Activated T-helper 1 cell treated with anti-CD3 and anti-CD28 coated beads, Interleukin-12 subunit alpha, Interleukin-12 subunit beta, Interleukin-2, Interleukin-4 antibody, amounts not matched to agents 30 ng/mL and 10 ng/mL and 1 ng/mL, durations not matched to agents 14 hours and 24 hours and 36 hours (primary cell): Measurements from ENCODE around the gene ZNF577. TPM values are rescaled to one million over a fixed set of nuclear protein-coding genes. Genes with fewer than 3 reads are reported as not detected.

Experiments used
- DNase-seq: peaks from one replicate; pipeline ENCODE4 v3.0.0; 2021; ENCODE audit warnings: low spot score
- H3K27ac Mint-ChIP-seq: one replicate; pipeline ENCODE4 v1.8.0; 2021; ENCODE audit warnings: mild to moderate bottlenecking, mixed read lengths
- H3K27me3 Mint-ChIP-seq: one replicate; pipeline ENCODE4 v1.8.0; 2022; ENCODE audit warnings: mild to moderate bottlenecking, moderate library complexity, mixed read lengths; ENCODE audit not compliant: insufficient read depth
- H3K36me3 Mint-ChIP-seq: one replicate; pipeline ENCODE4 v1.8.0; 2021; ENCODE audit warnings: low read depth, mixed read lengths
- H3K4me1 Mint-ChIP-seq: one replicate; pipeline ENCODE4 v1.8.0; 2021; ENCODE audit warnings: low read depth, mixed read lengths
- H3K4me3 Mint-ChIP-seq: one replicate; pipeline ENCODE4 v1.8.0; 2021; ENCODE audit warnings: mild to moderate bottlenecking, moderate library complexity, mixed read lengths
- H3K9me3 Mint-ChIP-seq: one replicate; pipeline ENCODE4 v1.8.0; 2021; ENCODE audit warnings: mixed read lengths
- intact Hi-C: fragments of 100-400 bp; cut with micrococcal nuclease; formaldehyde crosslinking; loops from one replicate; pipeline ENCODE4 v1.15.1; 2024
- total RNA-seq: library from RNA; stranded (reverse); gene quantifications from 2 replicates; pipeline ENCODE4 v1.2.3, GENCODE V29; 2022

ZNF577 gene
- total RNA-seq, 1 donor from 2014 or later: 4.4 TPM

DNA sequence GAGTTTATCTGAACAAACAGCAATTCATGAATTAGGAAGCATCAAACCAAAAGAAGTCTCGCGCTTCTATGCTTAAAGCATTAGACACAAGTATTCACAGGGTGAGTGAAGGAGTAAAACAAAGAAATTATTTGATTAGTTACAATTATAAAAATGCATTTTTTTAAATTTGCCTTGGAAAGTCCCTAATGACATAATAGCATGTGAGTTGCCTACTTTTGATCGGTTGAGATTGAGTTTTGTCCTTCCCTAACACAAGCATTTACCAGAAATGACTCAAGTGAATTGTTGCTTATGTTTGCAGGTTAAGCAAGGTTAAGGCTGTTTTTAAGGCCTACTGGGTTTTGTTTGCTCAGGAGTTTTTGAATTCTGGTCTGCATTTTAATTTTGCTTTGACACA is 17.5 kb upstream of the ZNF577 start:
- Mint-ChIP-seq H3K9me3 (peaks cover 60% of the 10 kb centered on the region), H3K27ac (peak overlapping the region; percentile 99)
- intact Hi-C loops: loop anchor here (1.0 kb wide), 2 partner anchors 123 to 144 kb away; partner anchors contain the start of gene ZNF614

DNA sequence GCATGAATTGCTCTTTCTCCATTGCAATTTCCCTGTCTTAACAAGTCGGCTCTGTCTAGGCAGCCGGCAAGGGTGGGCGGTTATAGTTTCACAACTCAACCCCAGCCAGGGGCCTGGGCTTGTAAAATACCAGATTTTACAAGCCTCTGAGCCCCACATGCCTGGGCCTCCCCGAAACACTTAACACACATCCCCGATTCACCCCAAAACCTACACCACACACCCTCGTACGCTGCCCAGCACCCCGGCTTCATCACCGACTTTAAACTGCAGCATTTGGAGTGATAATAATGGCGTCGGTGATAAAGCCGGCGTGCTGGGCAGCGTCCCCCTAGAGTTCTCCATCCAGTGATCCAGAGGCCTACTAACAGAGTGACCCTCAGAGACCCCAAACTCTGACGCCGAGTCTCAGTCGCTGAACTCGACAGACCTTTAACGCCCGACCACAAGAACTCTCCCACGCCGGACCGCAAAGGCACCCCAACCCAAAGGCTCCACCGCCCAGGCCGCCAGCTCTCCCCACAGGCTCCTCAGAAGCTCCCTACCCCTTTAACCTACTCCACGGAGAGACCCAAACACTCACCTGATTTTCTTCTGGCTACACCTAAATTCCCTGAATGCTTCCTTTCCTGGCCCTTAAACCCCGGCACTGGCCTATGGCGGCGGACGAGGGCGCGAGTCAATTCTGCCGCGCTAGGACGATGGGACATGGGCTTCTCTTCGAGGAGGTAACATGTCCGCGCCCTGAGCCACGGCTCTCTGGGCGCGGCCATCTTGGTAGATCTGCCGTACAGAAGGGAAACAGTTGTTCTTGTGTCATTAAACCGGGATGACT is 16.8 kb upstream of the ZNF577 start, which contains the start of gene ZNF649:
ZNF649 (minus strand) TSS at position 687 of the 835 bp plus-strand sequence. CDS start 4,910 bp downstream, outside the sequence.
- Mint-ChIP-seq H3K36me3 (peaks cover 41% of the 10 kb centered on the region), H3K27me3 (peaks cover 3% of the 10 kb centered on the region), H3K27ac (peak within 1 kb of the TSS; percentile 99), H3K9me3 (peaks cover 62% of the 10 kb centered on the region), H3K4me1 (peaks cover 21% of the 10 kb centered on the region), H3K4me3 (peak within 1 kb of the TSS; percentile 98)
- DNase-seq: peak; percentile 70
- intact Hi-C loops: loop anchor here (1.0 kb wide), 5 partner anchors 23 to 145 kb away; partner anchors contain the start of genes ZNF350, ZNF613, ZNF614 and ZNF615

More for the DNA sequence above, 17.5 kb upstream of the ZNF577 start:
- peak overlapping the region; percentile 98 for H3K4me3 Mint-ChIP-seq
- peaks cover 34% of the 10 kb centered on the region for H3K36me3 Mint-ChIP-seq
- peaks cover 21% of the 10 kb centered on the region for H3K4me1 Mint-ChIP-seq
- peaks cover 3% of the 10 kb centered on the region for H3K27me3 Mint-ChIP-seq
- no peak for DNase-seq

DNA sequence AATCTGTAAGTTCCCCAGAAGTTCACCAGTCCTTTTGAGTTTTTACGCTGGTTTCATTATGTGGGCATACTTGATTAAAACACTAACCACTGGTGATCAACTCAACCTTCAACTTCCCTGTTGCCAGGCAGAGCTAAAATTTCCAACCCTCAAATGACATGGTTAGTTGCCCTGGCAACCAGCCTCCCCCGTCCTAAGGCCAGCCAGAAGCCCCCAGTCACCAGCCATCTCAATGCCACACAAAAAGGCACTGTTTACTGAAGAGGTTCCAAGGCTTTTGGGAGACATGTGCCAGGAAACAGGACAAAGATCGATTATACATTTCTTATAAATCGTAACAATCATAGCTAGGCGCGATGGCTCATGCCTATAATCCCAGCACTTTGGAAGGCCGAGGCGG is 15.4 kb upstream of the ZNF577 start:
- peaks cover 21% of the 10 kb centered on the region for H3K4me1 Mint-ChIP-seq
- peaks cover 3% of the 10 kb centered on the region for H3K27me3 Mint-ChIP-seq
- no peak overlapping the region for H3K27ac Mint-ChIP-seq
- peaks cover 49% of the 10 kb centered on the region for H3K36me3 Mint-ChIP-seq
- H3K9me3 Mint-ChIP-seq: peaks cover 53% of the 10 kb centered on the region
- no peak for DNase-seq
- intact Hi-C loops: no loop called here
- H3K4me3 Mint-ChIP-seq: peak overlapping the region; percentile 98

DNA sequence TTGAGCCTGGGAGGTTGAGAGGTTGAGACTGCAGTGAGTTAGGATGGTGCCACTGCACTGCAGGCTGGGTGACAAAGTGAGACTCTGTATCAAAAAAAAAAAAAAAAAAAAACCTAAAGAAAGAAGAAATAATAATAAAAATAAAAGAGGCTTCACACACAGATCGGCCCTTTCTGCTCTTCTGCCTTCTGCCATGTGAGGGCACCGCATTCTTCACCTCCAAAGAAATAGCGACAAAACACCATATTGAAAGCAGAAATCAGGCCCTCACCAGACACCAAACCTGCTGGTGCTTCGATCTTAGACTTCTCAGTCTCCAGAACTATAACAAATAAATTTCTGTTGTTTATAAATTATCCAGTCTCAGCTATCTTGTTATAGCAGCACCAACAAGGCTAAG is 14.1 kb upstream of the ZNF577 start:
- H3K4me3 Mint-ChIP-seq: no peak overlapping the region
- intact Hi-C loops: no loop called here
- H3K4me1 Mint-ChIP-seq: peaks cover 21% of the 10 kb centered on the region
- H3K27ac Mint-ChIP-seq: no peak overlapping the region
- H3K36me3 Mint-ChIP-seq: peaks cover 58% of the 10 kb centered on the region
- H3K9me3 Mint-ChIP-seq: peaks cover 53% of the 10 kb centered on the region
- no peaks in the 10 kb centered on the region for H3K27me3 Mint-ChIP-seq
- no peak for DNase-seq

DNA sequence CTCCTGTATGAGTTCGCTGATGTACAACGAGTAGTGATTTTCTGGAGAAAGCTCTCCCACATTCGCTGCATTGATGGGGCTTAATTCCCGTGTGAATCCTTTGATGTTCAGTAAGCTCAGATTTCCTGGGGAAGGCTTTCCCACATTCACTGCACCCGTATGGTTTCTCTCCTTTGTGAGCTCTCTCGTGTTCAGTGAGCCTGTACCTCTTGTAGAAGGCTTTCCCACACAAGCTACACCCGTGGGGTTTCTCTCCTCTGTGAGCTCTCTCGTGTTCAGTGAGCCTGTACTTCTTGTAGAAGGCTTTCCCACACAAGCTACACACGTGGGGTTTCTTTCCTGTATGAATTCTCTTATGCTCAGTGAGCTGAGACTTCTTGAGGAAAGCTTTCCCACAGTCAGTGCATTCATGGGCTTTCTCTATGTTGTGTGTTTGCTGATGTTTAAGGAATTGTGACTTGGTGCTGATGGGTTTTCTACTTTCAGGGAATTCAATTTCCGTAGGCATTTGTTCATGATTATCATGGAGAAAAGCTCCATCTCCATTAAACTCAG is 3.5 kb upstream of the ZNF577 start:
- no peak overlapping the region for H3K4me3 Mint-ChIP-seq
- H3K9me3 Mint-ChIP-seq: peaks cover 87% of the 10 kb centered on the region
- H3K27ac Mint-ChIP-seq: no peak overlapping the region
- no peaks in the 10 kb centered on the region for H3K4me1 Mint-ChIP-seq
- intact Hi-C loops: no loop called here
- H3K27me3 Mint-ChIP-seq: no peaks in the 10 kb centered on the region
- H3K36me3 Mint-ChIP-seq: peaks cover 83% of the 10 kb centered on the region
- no peak for DNase-seq

DNA sequence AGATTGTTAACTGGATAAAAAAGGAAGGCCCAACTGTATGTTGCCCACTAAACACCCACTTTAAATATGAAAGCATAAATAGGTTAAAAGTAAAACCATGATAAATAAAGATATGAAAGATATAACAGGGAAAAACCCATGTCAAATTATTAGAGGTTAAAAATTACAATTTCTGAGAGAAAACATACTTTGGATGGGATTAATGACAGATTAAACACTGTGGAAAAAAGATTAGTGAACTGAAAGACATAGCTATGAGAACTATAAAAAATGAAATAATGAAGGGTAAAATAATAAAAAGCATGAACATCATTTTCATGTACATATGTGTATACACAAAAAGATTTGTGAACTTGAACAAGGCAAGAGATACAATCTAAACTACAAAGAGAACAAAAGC is 2.2 kb upstream of the ZNF577 start:
- Mint-ChIP-seq H3K4me1 (no peaks in the 10 kb centered on the region), H3K36me3 (peaks cover 74% of the 10 kb centered on the region), H3K4me3 (no peak overlapping the region), H3K27me3 (no peaks in the 10 kb centered on the region), H3K9me3 (peaks cover 89% of the 10 kb centered on the region), H3K27ac (no peak overlapping the region)
- DNase-seq: no peak
- intact Hi-C loops: no loop called here

DNA sequence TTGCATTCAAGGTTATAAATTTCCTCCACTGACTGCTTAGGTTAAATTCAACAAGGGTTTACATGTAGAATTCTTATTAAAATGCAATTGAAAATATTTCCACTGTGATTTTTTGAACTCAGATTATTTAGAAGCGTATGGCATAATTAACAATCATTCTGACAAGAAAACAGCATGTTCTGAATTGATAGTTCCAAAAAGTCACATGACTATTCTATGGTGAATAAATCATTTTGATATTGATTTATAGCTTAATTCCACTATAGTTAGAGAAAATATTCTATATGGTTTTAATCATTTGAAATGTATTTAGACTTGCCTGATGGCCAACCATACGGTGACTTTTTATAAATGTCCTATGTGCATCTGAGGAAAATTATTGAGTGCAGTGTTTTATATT is 3.0 kb downstream of the ZNF577 start:
- Mint-ChIP-seq H3K36me3 (peaks cover 47% of the 10 kb centered on the region), H3K4me1 (no peaks in the 10 kb centered on the region), H3K27me3 (no peaks in the 10 kb centered on the region), H3K27ac (no peak overlapping the region), H3K9me3 (peaks cover 78% of the 10 kb centered on the region), H3K4me3 (no peak overlapping the region)
- intact Hi-C loops: no loop called here
- no peak for DNase-seq

DNA sequence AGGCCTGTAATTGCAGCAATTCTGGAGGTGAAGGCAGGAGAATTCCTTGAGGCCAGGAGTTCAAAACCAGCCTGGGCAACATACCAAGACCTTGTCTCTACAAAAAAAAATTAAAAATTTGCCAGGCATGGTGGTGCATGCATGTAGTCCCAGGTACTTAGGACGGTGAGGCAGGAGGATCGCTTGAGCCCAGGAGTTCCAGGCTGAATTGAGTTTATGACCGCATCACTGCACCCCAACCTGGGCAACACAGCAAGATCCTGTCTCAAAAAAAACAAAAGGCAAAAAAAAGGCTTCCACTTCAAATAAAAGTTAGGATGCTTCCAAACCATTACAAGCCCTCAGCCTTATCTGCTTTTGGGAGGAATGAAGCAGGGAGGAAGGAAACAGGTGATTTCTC is 5.2 kb downstream of the ZNF577 start:
- peaks cover 69% of the 10 kb centered on the region for H3K9me3 Mint-ChIP-seq
- H3K4me3 Mint-ChIP-seq: no peak overlapping the region

DNA sequence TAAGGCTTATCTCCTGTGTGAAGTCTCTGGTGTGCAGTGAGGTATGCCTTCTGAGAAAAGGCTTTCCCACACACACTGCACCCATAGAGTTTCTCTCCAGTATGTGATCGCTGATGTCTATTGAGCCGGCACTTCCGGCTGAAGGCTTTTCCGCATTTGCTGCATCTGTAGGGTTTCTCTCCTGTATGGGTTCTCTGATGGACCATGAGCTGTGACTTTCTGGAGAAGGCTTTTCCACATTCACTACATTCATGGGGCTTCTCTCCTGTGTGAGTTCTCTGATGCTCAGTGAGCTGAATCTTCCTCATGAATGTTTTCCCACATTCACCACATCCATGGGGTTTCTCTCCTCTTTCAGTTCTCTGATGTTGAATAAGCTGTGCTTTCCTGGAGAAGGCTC is 14.7 kb downstream of the ZNF577 start:
- Mint-ChIP-seq H3K4me3 (no peak overlapping the region), H3K36me3 (peaks cover 55% of the 10 kb centered on the region), H3K4me1 (no peaks in the 10 kb centered on the region), H3K9me3 (peaks cover 93% of the 10 kb centered on the region), H3K27me3 (no peaks in the 10 kb centered on the region), H3K27ac (no peak overlapping the region)
- DNase-seq: no peak
- intact Hi-C loops: no loop called here

More for the DNA sequence above, 5.2 kb downstream of the ZNF577 start:
- DNase-seq: no peak
- Mint-ChIP-seq H3K27ac (no peak overlapping the region), H3K4me1 (no peaks in the 10 kb centered on the region), H3K36me3 (peaks cover 45% of the 10 kb centered on the region), H3K27me3 (no peaks in the 10 kb centered on the region)
- intact Hi-C loops: no loop called here

DNA sequence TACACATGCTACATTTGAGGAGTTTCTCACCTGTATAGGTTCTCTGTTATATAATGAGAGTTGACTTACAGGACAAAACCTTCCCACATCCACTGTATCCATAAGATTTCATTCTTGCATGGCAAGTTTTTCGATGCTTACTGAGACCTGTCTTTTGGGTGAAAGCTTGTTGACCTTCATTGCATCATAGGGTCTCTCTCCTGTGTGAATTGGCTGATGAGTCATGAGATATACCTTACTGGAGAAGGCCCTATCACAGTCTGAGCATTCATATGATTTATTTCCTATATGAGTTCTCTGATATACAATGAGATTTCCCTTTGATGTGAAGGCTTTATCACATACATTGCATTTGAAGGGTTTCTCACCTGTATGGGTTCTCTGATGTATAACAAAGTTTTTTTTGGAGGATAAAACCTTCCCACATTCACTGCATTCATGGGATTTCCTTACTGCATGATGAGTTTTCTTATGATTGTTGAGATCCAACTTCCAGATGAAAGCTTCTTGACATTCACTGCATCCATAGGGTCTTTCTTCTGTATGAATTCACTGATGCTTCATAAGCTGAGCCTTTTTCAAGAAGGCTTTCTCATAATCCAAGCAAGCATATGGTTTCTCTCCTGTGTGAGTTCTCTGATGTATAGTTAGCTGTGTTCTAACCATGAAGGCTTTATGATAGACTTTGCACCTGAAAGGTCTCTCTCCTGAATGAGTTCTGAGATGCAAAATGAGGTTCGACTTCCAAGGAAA is 25.7 kb downstream of the ZNF577 start:
- peaks cover 9% of the 10 kb centered on the region for H3K36me3 Mint-ChIP-seq
- DNase-seq: no peak
- H3K9me3 Mint-ChIP-seq: peaks cover 78% of the 10 kb centered on the region
- no peaks in the 10 kb centered on the region for H3K4me1 Mint-ChIP-seq
- intact Hi-C loops: no loop called here
- no peak overlapping the region for H3K27ac Mint-ChIP-seq
- no peaks in the 10 kb centered on the region for H3K27me3 Mint-ChIP-seq
- no peak overlapping the region for H3K4me3 Mint-ChIP-seq

DNA sequence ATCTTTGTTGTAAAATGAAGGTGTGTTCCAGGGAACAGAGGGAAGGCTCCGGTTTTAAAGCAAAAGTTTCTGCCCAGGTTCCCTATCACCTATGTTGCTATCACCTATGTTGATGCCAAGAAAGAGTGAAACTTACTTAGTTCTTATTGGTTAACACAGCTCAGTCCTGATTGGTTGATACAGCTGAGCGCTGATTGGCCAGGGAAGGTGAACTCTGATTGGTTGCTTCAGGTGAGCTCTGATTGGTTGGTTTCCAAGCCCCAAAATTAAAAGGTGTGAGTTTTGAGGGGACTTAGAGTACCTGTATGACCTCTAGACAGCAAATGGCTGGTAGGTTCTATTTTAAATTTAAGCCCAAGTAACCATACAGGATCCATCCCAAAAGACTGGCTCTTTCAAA is 50.6 kb downstream of the ZNF577 start:
- no peaks in the 10 kb centered on the region for H3K4me1 Mint-ChIP-seq
- DNase-seq: no peak
- H3K4me3 Mint-ChIP-seq: no peak overlapping the region
- H3K27me3 Mint-ChIP-seq: no peaks in the 10 kb centered on the region
- peaks cover 46% of the 10 kb centered on the region for H3K9me3 Mint-ChIP-seq
- no peaks in the 10 kb centered on the region for H3K36me3 Mint-ChIP-seq
- H3K27ac Mint-ChIP-seq: no peak overlapping the region
- intact Hi-C loops: no loop called here

DNA sequence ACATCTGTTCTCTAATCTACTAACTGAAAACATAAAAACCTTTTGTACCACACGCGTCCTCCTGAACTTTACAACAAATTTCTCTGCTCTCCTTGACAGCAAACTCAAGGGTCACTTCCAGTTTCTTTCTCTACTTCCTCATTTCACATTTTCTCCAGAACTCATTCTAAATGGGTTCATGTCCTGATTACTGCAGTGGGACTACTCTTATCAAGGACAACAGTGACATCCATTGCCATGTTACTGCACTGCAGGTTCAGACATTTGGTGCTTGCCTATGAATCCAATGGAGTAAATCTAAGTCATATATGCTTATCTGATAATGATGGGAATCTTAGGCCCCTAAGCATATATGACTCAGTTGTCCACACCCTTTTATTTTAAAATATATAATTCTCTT is 57.5 kb downstream of the ZNF577 start:
- intact Hi-C loops: no loop called here

More for the DNA sequence above, 57.5 kb downstream of the ZNF577 start:
- no peaks in the 10 kb centered on the region for H3K36me3 Mint-ChIP-seq
- no peak overlapping the region for H3K27ac Mint-ChIP-seq
- no peak overlapping the region for H3K4me3 Mint-ChIP-seq
- no peaks in the 10 kb centered on the region for H3K4me1 Mint-ChIP-seq
- peaks cover 66% of the 10 kb centered on the region for H3K9me3 Mint-ChIP-seq
- no peaks in the 10 kb centered on the region for H3K27me3 Mint-ChIP-seq
- DNase-seq: no peak
